ENCODE measurements around the gene AP3D1. TPM values are rescaled to one million over a fixed set of nuclear protein-coding genes. Genes with fewer than 3 reads are reported as not detected.

AP3D1 gene
- total RNA-seq, 2 experiments from 2014 or later = 110 to 127 TPM

DNA sequence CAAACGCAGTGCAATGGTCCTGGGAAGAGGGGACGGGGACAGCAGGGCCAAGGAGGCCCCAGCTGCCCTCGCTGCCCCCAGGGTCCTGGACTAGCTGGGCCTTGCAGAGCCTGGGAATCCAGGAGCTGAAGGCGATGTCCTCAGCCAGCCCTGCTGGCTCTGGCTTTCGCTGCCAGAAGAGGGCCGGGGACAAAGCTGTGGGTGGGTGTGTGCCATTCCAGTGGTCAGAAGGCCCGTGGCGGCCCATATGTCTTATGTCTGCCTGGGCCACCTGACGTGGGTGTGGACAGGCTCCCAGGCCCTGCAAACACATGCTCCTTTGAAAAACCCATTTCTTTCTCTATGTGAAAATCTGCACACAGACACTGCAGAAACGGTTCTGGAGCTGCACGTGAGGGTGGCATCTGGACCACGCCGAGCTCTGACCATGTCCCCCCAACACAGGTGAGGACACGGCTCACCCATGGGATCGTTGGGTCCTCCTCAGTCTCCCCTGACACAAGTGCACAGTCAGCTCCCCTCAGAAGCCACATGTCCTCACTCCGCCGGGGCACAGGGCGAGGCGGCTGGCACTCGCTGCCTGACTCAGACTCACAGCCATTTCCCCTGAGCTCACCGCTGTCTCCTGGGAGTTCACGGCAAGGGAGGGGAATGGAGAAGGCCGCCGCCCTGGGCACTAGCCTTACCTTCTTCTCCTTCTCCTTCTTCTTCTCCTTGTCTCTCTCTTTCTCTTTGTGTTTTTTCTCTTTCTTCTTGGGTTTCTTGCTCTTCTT, 37.7 kb downstream of the AP3D1 start:
- no peak for ATAC-seq
- CTCF ChIA-PET = no interaction called here

DNA sequence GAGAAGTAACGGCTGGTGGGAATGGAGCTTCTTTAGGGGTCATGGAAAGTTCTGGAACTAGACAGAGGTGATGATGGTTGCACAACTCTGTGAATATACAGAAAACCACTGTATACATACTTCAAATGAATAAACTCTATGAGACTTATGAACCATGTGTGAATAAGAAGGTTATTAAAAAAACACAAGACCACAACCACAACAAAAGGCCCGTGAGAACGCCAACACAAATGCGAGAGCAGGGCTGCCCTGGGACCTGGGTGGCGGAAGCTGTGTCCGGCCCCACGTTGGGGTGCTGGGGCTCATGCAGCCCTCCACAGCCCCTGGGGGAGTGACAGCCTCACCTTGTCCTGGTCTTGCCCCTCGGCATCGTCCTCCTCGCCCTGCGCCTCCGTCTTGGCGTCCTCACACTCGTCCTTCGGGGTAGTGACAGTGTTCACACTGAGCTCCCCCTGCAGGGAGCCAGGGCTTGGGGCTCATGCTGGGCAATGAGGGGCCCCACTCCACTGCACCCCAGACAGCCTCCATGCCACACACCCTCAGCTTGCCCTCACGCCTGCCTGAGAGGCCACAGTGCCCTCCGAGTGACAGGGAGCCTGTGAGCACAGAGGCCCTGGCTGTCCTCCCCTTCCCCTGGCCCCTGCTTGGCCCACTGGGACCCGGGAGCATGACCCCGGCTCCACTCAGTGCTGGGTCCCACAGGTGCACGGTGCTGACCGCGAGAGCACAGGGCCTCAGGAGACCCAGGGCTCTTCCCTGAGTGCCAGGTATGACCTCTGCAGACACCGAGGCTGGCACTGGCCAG, 38.6 kb downstream of the AP3D1 start:
- no peaks in the 10 kb centered on the region for H3K27me3 Mint-ChIP-seq
- CTCF ChIA-PET = no interaction called here
- peaks cover 33% of the 10 kb centered on the region for H3K36me3 Mint-ChIP-seq
- H3K9me3 Mint-ChIP-seq (ENCODE audit: low read depth) = no peaks in the 10 kb centered on the region
- peak overlapping the region; percentile 45 for H3K27ac Mint-ChIP-seq
- H3K4me3 Mint-ChIP-seq = no peak overlapping the region
- peaks cover 3% of the 10 kb centered on the region for H3K4me1 Mint-ChIP-seq
- no peak for DNase-seq
- ATAC-seq = no peak

More for the DNA sequence above, 37.7 kb downstream of the AP3D1 start:
- DNase-seq = no peak
- Mint-ChIP-seq H3K36me3 (peaks cover 33% of the 10 kb centered on the region), H3K9me3 (ENCODE audit: low read depth) (no peaks in the 10 kb centered on the region), H3K4me3 (no peak overlapping the region), H3K27me3 (no peaks in the 10 kb centered on the region), H3K27ac (no peak overlapping the region), H3K4me1 (peaks cover 5% of the 10 kb centered on the region)

DNA sequence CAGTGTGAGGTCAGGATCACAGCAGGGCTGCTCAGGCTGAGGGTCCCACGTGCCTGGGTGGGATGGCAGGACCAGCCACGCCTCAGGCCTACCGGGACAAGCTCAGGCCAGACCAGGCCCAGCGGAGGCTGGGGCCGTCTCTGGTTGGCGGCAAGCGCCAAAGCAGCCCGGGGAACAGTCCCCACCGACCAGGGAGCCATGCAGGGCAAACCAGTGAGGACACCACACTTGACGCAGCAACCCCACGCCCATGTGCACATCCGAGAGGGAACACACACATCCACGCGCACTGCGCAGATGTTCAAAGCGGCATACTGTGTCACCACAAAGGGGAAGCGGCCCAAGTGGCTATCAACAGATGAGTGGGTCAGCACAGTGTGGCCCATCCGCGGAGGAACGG, 39.5 kb downstream of the AP3D1 start:
- H3K36me3 Mint-ChIP-seq = peaks cover 36% of the 10 kb centered on the region
- no peak overlapping the region for H3K4me3 Mint-ChIP-seq
- CTCF ChIA-PET = no interaction called here
- no peaks in the 10 kb centered on the region for H3K27me3 Mint-ChIP-seq
- H3K4me1 Mint-ChIP-seq = peaks cover 3% of the 10 kb centered on the region
- H3K9me3 Mint-ChIP-seq (ENCODE audit: low read depth) = no peaks in the 10 kb centered on the region
- no peak for ATAC-seq
- no peak for DNase-seq
- H3K27ac Mint-ChIP-seq = peak overlapping the region; percentile 38

DNA sequence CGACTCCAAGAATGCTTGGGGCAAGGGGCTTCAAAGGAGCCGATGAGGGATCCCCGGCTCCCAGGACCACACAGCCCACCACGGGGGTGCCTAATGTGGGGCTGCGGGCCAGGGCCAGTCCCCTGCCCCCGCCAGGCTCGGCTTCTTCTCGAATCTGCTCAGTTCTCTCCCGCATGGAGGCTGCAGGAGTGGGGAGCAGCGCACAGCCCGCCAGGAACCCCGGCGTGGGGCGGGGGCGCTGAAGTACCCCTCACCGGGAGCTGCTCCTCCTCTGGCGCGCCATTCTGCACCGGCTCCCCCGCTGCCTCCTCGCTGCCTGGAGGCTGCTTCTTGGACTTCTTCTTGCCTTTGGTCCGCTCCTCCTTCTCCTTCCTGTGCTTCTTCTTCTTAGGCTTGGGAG, 39.9 kb downstream of the AP3D1 start:
- Mint-ChIP-seq H3K27me3 (no peaks in the 10 kb centered on the region), H3K27ac (peak overlapping the region; percentile 38), H3K4me1 (peaks cover 3% of the 10 kb centered on the region), H3K4me3 (no peak overlapping the region), H3K9me3 (ENCODE audit: low read depth) (no peaks in the 10 kb centered on the region), H3K36me3 (peaks cover 41% of the 10 kb centered on the region)
- ATAC-seq (no peak), DNase-seq (no peak)
- CTCF ChIA-PET = no interaction called here

DNA sequence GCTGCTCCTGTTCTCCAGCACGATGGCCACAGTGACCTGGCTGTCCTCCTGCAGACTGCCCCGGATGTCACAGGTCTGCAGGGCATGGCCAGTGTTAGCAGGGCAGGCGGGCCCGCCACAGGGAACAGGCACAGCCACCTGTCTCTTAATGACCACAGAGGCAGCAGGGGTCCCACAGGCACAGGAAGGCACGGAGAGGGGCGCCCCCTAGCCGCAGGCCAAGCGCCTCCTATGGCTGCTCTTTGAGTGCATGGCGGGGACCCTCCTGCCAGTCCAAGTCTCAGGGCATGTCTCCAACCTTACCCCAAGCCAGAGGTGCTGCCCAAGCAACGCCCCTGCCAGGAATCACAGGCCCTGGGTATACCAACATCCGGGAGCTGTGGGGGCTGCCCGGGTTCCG, 40.5 kb downstream of the AP3D1 start:
- H3K4me3 Mint-ChIP-seq = no peak overlapping the region
- H3K27me3 Mint-ChIP-seq = no peaks in the 10 kb centered on the region
- no peak for DNase-seq
- CTCF ChIA-PET = no interaction called here
- peaks cover 3% of the 10 kb centered on the region for H3K4me1 Mint-ChIP-seq
- no peaks in the 10 kb centered on the region for H3K9me3 Mint-ChIP-seq (ENCODE audit: low read depth)
- H3K36me3 Mint-ChIP-seq = peaks cover 46% of the 10 kb centered on the region
- H3K27ac Mint-ChIP-seq = no peak overlapping the region
- ATAC-seq = no peak

DNA sequence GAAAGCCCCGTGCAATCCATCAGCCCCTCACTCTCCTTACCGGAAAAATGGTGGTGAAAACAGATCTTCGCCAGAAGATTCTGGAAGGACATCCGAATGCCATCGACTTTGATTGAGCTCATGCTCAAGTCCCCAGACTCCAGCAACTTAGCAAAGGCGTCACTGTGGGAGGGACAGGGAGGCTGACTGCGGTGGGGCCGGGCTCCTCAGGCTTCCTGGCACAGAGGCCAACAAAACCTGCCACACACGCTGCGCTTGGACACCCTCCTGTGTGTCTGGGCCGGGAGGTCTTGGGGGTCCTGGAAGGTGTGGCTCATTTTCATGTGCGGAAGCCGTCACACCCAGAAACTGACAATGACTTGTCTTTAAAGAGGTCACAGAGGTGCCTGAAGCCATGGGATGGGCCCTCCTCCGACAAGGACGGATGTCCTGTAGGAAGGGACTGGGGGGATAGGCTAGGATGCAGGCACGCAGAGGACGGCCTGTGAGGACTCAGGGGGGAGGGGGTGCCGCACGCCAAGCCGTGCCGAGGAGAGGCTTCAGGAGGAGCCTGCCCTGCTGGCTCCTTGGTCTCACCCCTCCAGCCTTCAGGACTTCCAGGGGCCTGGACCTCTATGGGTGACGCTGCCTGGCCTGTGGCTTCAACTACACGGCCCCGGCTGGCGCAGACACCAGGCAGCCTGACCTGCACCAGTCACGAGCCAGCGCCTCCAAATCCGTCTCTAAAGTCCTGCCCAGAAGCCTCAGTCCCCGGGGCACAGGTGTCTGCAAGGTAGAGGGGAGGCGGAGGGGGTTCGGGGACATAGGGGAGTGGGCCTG, 42.1 kb downstream of the AP3D1 start:
- DNase-seq (no peak), ATAC-seq (no peak)
- no peak overlapping the region for H3K4me3 Mint-ChIP-seq
- CTCF ChIA-PET = interaction anchor here (0.5 kb wide), 1 partner anchor 106 kb away, joined by 4 read pairs; no protein-coding TSS in a partner anchor
- H3K4me1 Mint-ChIP-seq = peaks cover 3% of the 10 kb centered on the region
- peaks cover 51% of the 10 kb centered on the region for H3K36me3 Mint-ChIP-seq
- H3K27ac Mint-ChIP-seq = no peak overlapping the region
- H3K9me3 Mint-ChIP-seq (ENCODE audit: low read depth) = no peaks in the 10 kb centered on the region
- H3K27me3 Mint-ChIP-seq = no peaks in the 10 kb centered on the region

DNA sequence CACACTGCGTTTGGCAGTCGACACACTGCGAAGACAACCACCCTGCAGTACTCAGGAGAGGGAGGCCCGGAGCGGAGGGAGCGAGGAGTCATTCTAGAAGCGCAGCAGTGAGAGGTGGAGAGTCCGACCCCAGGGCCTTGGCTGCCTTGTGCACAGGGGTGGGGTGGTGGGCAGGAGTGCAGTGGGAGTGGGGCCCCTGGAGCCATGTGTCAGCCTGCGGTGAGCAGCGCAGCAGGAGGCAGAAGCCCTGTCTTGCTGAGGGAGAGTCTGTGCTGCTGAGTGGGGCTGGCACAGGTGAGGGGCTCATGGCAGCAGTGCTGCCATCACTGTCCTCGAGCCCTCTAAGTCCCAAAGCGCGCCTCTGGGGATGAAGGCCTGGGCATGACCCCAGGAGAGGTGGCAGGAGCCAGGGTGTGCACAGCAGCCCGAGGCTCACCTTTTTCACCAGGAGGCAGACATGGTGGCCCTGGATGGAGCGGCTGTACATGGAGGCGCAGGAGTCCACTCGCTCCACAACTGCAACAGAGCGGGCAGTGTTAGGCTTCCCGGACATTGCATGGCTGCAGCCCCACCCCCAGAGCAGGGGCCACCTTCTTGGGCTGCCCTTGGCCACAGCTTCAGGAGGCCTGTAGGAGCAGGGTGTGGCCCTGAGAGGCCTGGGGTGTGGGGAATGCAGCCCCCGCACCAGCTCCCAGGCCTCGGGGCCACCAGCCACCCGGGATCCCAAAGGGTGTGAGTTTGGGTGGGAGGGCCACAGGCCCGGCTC, 42.9 kb downstream of the AP3D1 start:
- ATAC-seq (no peak), DNase-seq (no peak)
- CTCF ChIA-PET = no interaction called here
- H3K27me3 Mint-ChIP-seq = no peaks in the 10 kb centered on the region
- H3K36me3 Mint-ChIP-seq = peaks cover 51% of the 10 kb centered on the region
- H3K27ac Mint-ChIP-seq = no peak overlapping the region
- H3K4me3 Mint-ChIP-seq = no peak overlapping the region
- no peaks in the 10 kb centered on the region for H3K9me3 Mint-ChIP-seq (ENCODE audit: low read depth)
- H3K4me1 Mint-ChIP-seq = peaks cover 3% of the 10 kb centered on the region

DNA sequence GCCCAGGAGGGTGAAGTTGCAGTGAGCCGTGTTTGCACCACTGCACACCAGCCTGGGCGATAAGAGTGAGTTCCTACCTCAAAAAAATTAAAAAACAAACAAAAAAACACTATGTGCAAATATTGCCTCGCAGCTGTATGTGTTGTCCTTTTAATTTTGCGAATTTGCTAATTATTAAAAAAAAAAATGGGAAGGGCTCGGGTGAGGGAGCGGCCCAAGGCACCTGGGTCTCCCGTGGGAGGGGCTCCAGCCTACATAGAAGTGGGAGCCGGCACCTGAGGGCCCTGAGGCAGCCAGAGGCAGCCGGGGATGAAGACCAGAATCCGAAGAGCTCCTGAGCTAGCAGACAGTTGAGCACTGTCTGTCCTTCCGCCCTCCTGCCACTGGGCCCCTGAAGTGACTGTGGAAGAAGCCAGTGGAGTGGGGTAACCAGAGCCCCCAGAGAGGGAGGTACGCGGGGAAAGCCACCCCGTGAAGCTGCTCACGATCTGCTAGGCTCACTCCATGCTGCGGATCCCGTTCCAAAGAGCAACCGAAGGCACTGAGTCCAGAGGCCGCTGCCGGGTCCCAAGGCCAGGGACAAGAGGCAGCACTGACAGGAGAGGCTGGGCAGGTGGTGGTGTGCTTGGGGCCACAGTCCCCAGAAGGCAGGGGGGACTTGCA, 48.2 kb downstream of the AP3D1 start:
- Mint-ChIP-seq H3K27me3 (no peaks in the 10 kb centered on the region), H3K9me3 (ENCODE audit: low read depth) (no peaks in the 10 kb centered on the region), H3K4me1 (no peaks in the 10 kb centered on the region), H3K27ac (no peak overlapping the region), H3K36me3 (peaks cover 46% of the 10 kb centered on the region), H3K4me3 (no peak overlapping the region)
- DNase-seq = no peak
- CTCF ChIA-PET = no interaction called here
- ATAC-seq = no peak

DNA sequence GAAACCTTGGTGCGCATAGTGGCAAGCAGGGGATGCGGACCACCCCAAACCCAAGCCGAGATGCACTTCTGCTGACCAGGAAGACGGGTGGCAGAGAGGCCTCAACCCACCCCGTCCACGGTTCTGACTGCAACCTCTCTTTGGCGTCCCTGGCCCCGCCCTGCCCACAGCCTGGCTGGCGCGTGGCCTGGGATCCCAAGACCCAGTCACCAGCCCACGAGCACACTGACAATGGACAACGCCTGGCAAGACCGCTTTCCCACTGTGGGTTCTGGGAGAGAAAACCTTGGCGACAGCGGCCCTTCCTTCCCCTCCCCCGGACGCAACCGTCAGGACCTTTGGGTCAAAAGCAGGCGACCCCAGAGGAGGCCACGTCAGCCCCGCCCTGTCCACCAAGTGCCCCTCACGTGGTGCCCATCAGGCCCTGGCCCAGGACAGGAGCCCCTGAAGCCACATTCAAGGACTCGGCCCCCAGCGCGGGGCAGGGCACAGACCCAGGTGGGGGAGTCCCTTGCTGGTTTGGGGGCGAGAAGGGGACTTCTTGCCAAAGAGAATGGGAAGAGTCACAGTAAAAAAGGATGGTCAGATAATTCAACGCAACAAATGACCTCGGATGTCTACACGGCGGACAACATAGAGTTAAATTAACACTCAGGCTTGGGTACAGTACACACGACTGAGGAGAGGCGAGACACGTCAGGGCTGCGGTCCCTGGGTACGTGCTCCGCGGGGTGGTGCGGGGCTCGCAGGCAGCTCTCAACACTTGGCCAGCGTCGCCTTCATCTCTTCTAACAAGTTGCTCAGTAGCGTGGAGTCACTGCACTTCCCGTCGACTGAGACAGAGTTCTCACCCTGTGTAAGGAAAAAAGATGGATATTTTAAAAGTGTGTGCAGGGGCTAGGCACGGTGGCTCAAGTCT, 49.7 kb downstream of the AP3D1 start:
- H3K4me1 Mint-ChIP-seq = peaks cover 10% of the 10 kb centered on the region
- H3K27me3 Mint-ChIP-seq = no peaks in the 10 kb centered on the region
- ATAC-seq (no peak), DNase-seq (no peak)
- H3K27ac Mint-ChIP-seq = no peak overlapping the region
- H3K4me3 Mint-ChIP-seq = no peak overlapping the region
- peaks cover 36% of the 10 kb centered on the region for H3K36me3 Mint-ChIP-seq
- H3K9me3 Mint-ChIP-seq (ENCODE audit: low read depth) = no peaks in the 10 kb centered on the region
- CTCF ChIA-PET = no interaction called here

DNA sequence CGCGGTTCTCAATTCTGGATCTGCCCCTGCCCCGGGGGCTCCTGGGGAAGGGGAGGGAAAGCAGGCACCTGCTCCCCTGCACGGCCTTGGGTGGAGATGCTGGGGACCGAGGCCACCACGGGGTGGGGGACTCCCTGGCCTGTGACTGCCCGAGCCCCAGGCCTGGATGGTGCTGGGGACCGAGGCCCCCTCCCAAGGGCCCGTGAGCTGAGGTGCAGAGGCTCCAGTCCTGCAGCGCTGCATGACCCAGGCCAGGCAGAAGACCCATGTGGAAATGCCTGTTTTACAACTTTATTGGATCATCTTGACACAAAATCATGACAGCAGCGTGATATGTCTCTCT, 50.7 kb downstream of the AP3D1 start:
- H3K27me3 Mint-ChIP-seq = no peaks in the 10 kb centered on the region
- H3K9me3 Mint-ChIP-seq (ENCODE audit: low read depth) = no peaks in the 10 kb centered on the region
- CTCF ChIA-PET = no interaction called here
- H3K4me3 Mint-ChIP-seq = no peak overlapping the region
- peaks cover 10% of the 10 kb centered on the region for H3K4me1 Mint-ChIP-seq
- peaks cover 30% of the 10 kb centered on the region for H3K36me3 Mint-ChIP-seq
- ATAC-seq = no peak
- H3K27ac Mint-ChIP-seq = no peak overlapping the region
- DNase-seq = no peak

DNA sequence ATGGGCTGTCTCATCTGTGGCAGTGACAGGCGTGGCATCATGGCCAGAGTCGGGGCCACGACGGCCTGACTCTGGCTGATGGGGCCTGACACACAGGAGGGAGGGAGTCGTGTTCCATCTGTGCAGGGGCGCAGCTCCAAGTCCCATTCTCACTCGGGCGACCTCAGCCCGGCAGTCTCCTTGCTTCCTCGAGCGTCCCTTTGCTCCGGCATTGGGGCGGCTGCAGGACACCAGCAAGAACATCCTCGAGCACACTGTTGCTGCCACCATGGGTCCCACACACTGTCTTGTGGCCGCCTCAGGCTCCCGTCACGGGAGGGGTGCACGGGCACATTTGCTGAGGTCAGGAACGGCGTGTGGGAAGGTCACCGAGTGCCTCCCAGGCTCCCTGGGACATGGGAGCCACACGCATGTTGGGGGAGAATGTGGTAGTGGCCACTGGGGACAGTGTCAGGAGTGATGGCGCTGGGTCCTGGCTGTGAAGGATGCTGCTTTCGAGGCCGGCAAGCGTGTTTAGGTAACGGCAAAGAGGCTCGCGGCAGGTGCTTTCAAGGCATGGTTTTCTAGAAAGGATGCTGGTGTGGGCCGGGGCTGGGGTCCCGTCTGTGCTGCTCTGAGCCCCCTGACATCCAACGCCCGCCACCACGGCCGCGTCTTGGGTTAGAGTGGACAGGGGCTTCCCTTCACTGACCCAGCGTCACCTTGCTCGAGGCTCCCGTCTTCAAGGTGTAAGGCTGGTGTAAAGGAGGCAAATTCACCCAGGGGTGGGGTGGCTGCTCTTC, 51.2 kb downstream of the AP3D1 start:
- DNase-seq (no peak), ATAC-seq (no peak)
- Mint-ChIP-seq H3K36me3 (peaks cover 27% of the 10 kb centered on the region), H3K27ac (no peak overlapping the region), H3K9me3 (ENCODE audit: low read depth) (no peaks in the 10 kb centered on the region), H3K4me1 (peaks cover 10% of the 10 kb centered on the region), H3K4me3 (no peak overlapping the region), H3K27me3 (no peaks in the 10 kb centered on the region)
- CTCF ChIA-PET = interaction anchor here (1.8 kb wide), 1 partner anchor 30 kb away, joined by 4 read pairs; no protein-coding TSS in a partner anchor
